GM12891 (cell line): ENCODE results near the gene SLC8A1.

Experiments
- DNase-seq: peaks from one replicate; pipeline ENCODE4 v3.0.0; 2011; ENCODE audit warnings: low spot score; ENCODE audit not compliant: insufficient read length
- FAIRE-seq: peaks from 2 replicates; lab custom pipeline; 2011; peaks lifted over from hg19 to GRCh38; lab: Jason Lieb, UNC
- PAX5 ChIP-seq: IDR thresholded peaks from 2 replicates; pipeline ENCODE4 v1.6.1; 2011; ENCODE audit warnings: low read length, moderate library complexity, mild to moderate bottlenecking; ENCODE audit not compliant: insufficient read depth, severe bottlenecking
- POLR2A ChIP-seq: IDR thresholded peaks from 2 replicates; pipeline ENCODE4 v1.6.1; 2011; ENCODE audit warnings: low read depth, low read length, control low read depth
- POLR2AphosphoS5 ChIP-seq: IDR thresholded peaks from 2 replicates; pipeline ENCODE4 v1.6.1; 2011; ENCODE audit warnings: low read depth, low read length, control low read depth
- POU2F2 ChIP-seq: IDR thresholded peaks from 2 replicates; pipeline ENCODE4 v1.6.1; 2011; ENCODE audit warnings: low read depth, mild to moderate bottlenecking, control low read depth, low read length, moderate library complexity
- SPI1 ChIP-seq: IDR thresholded peaks from 2 replicates; pipeline ENCODE4 v1.6.1; 2011; ENCODE audit warnings: low read depth, low read length, control low read depth
- TAF1 ChIP-seq: IDR thresholded peaks from 2 replicates; pipeline ENCODE4 v1.6.1; 2011; ENCODE audit warnings: low read depth, low read length, control low read depth

SLC8A1 gene

DNA sequence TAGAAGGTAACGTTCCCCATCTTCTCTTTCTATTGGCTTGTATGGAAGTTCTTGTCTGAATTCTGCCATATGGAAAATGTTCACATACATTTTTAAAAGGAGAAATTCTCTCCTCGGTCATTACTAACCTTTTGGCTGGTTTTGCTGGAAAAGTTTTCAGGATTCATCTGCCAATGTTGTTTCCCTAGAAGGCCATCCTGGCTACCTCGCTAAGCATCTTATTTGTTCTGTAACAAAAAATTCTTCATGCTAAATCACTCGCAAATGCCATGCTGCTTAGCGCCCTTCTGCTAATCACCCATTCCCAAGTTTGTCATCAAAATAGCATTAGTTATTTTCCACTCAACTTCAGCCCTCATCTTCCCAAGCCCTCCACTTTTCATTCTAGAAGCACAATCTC lies 262.0 kb downstream of the SLC8A1 start:
- no peak for FAIRE-seq
- TF ChIP-seq TAF1 (no peak), PAX5 (no peak)
- DNase-seq = no peak

DNA sequence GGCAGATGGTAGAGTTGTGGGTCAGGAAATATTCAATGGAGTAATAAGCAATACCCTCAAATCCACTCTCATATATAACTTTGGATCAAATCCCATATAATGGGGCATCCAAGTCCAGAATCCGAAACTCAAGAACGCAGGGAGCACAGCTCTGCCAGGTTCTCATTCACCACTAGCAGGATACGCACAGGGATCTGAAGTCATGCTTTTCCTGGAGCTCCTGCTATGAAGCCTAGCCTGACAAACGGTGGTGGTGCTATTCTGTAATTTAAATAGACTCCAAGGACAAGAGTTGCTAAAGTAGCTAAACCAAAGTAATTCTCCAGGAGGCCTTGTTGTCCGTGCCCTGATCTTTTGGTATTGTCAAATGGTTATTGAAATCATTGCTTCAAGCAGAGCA lies 264.8 kb downstream of the SLC8A1 start:
- no peak for FAIRE-seq
- no peak for TF ChIP-seq TAF1
- TF ChIP-seq PAX5 = no peak
- no peak for TF ChIP-seq POLR2A
- no peak for TF ChIP-seq POU2F2
- TF ChIP-seq POLR2AphosphoS5 = no peak
- TF ChIP-seq SPI1 = no peak
- DNase-seq = no peak

DNA sequence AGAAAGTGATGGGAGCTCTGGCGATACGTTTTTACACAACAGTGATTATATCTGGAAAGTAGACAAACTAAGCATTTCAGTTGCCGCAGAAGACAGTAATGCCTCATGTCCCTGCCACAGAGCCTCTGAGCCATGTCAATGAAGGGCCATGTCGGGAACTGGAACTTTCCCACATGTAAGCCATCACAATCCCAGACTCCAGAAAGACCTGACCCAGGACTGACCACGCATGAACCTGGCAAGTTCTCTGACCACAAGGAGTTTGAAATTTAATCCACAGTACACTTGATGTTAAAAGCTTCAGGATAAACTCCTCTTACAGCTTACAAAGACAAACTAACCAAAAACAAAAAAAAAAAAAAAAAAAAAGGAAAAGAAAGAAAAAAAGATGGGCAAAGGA lies 267.3 kb downstream of the SLC8A1 start:
- no peak for TF ChIP-seq POLR2AphosphoS5
- no peak for TF ChIP-seq PAX5
- TF ChIP-seq POU2F2 = no peak
- TF ChIP-seq POLR2A = no peak
- TF ChIP-seq SPI1 = no peak
- no peak for TF ChIP-seq TAF1
- FAIRE-seq = no peak
- no peak for DNase-seq

DNA sequence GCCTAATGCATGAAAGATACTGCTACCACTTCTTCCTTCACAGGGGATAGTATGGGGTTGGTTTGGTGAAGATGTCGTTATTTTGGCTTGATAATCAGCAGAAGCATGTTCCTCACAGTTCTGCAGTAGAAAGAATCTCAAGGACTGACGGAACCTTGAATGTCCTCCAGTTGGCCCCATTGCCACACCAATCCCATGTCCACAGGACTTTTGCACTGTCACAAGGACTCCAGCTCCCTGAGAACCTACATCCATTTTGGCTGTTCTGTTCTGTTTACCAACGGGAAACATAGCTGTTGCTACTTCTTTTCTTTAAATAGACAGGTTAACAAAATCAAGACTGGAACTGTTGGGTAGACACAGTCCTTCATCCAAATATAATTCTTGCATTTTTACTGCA lies 270.0 kb downstream of the SLC8A1 start:
- DNase-seq (no peak), FAIRE-seq (no peak)
- TF ChIP-seq TAF1 (no peak), PAX5 (no peak), POLR2AphosphoS5 (no peak), POU2F2 (no peak), SPI1 (no peak), POLR2A (no peak)

DNA sequence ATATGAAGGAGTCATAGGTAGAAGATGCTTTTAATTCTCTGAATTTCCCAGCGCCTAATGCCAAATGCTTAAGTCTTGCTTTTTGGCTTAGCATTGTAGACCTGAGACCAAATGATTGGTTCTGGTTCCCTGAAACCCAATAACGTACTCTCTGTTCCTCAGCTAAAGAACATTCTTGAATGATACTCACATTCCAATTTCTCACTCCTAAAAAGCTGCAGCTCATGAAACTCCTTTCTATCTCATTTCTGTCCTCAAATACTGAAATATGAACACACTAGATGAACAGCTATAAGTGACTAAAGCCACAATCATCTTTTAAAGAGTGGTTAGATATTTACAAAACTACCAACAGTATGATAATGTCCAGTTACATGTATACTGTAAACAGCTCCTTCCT lies 272.1 kb downstream of the SLC8A1 start:
- no peak for TF ChIP-seq SPI1
- TF ChIP-seq POLR2AphosphoS5 = no peak
- TF ChIP-seq PAX5 = no peak
- no peak for TF ChIP-seq POU2F2
- TF ChIP-seq TAF1 = no peak
- TF ChIP-seq POLR2A = no peak
- FAIRE-seq (no peak), DNase-seq (no peak)

DNA sequence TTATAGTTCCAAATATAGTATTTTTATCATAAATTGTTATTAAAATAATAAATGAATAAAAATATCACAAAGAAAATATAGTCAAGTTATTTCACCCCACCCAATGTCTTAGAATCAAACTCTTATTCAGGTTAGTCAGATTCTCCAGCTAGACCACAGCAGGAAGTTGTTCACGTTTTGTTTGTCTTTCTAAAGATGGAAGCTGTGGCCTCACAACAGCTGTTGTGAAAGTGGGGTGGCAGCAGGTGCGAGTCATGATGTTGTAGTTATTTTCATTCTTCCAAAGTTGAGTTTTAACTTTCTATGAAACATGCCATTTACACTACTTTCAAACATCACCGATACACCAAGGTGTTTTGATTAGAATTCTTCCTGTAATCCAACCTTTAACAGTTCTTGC lies 272.9 kb downstream of the SLC8A1 start:
- no peak for FAIRE-seq

DNA sequence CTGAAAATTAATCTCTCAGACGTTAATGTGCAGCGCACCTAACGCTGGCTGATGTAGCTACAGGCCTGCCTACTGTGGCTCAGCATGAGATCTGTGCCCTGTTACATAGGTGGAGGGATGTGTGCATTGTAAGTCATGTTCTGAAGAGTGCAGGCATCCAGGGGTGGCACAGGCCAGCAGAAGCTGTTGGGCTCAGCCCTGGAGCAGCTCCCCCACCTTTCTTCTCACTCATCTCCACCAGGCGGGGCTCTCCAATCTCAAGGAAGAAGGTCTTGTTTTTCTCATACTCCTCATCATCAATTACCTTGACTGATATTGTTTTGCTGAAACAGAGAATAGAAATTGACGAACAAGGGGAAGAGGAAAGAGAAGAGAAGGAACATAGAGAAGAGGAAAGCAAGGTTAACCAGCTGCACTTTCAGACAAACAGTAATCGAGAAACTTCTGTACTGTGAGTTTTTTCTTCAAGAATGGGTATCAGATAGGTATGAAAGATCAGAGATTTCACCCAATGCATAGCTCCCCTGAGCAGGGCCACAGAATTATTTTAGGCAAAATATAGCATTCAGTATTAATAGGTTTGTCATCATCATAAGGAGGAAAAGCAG lies 273.6 kb downstream of the SLC8A1 start:
- FAIRE-seq (no peak), DNase-seq (no peak)
- TF ChIP-seq POLR2A (no peak), SPI1 (no peak)

More for the DNA sequence above, 272.9 kb downstream of the SLC8A1 start:
- TF ChIP-seq TAF1 = no peak
- TF ChIP-seq PAX5 = no peak
- TF ChIP-seq POU2F2 = no peak
- no peak for TF ChIP-seq POLR2AphosphoS5
- TF ChIP-seq POLR2A = no peak
- no peak for TF ChIP-seq SPI1
- DNase-seq = no peak

DNA sequence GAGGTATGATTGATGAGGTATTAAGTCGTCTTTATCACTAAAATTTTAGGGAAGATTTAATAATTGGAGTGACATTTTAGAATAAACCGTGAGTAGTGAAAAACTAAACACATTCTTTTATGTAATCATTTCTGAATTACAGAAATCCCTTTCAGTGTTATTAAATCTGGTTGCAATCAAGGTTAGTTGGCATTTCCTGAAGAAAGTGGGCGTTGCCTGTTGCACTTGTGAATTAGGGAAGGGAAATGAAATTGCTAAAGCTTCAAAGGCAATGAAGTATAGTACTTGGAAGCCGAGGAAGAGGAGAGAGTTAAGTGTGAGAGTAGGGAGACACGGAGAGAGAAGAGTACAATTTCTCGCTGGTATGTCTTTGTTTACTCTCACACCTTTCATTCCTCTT lies 274.5 kb downstream of the SLC8A1 start:
- TF ChIP-seq POLR2AphosphoS5 (no peak), TAF1 (no peak), POLR2A (no peak), SPI1 (no peak), PAX5 (no peak), POU2F2 (no peak)
- DNase-seq = no peak
- no peak for FAIRE-seq

DNA sequence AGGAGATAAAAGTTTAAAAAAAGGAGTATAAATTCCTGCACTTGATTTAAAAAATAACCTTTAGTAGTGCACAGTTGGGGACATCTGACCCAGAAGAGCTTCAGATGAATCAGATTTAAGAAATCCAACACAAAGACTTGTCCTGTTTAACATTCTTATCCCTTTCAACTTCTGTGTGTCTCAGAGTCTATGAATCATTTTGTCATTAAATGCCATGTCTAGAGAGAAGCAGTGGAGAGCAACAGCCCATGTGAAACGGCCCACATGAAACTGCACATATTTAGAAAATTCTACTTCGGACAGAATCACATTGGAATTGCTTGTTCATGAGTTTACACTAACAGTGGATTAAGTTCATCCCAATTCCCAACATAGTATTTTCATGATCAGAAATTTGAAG lies 278.6 kb downstream of the SLC8A1 start:
- FAIRE-seq (no peak), DNase-seq (no peak)
- TF ChIP-seq POU2F2 = no peak
- TF ChIP-seq SPI1 = no peak
- no peak for TF ChIP-seq TAF1
- no peak for TF ChIP-seq POLR2AphosphoS5
- no peak for TF ChIP-seq POLR2A
- TF ChIP-seq PAX5 = no peak

DNA sequence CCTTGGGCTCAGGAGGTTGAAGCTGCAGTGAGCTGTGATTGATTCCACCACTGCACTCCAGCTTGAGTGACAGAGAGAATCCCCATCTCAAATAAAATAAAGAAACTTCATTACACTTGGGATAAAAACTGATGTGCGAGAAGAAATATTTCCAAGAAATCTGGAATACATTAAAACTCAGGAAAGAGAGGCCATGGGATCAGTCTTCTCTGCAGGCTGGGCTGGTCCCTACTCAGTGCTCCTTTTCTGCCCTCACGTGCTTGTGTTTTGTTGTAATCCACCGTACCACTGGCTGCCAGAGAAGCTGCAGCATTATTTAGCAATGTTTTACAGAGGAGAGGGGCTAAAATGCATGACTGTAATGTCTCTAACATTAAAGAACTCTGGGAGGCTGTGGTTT lies 282.0 kb downstream of the SLC8A1 start:
- TF ChIP-seq POLR2AphosphoS5 = no peak
- no peak for TF ChIP-seq SPI1
- no peak for TF ChIP-seq PAX5
- no peak for TF ChIP-seq TAF1
- no peak for TF ChIP-seq POLR2A
- no peak for TF ChIP-seq POU2F2
- DNase-seq (no peak), FAIRE-seq (no peak)

DNA sequence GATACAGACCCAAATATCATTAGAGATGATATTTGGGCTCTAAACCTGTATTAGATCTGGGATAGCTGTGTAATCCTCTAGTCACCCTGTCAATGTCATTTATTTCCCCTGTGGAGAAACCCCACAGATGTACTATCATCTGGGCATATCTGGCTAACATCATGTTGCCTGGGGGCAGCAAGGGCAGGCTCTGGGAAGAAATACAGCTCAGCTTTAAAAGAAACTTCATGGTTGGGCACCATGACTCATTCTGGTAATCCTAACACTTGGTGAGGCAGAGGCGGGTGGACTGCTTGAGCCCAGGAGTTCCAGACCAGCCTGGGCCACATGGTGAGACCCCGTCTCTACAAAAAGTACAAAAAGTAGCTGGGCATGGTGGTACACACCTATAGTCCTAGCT lies 282.5 kb downstream of the SLC8A1 start:
- DNase-seq (no peak), FAIRE-seq (no peak)
- no peak for TF ChIP-seq POLR2AphosphoS5
- TF ChIP-seq PAX5 = no peak

DNA sequence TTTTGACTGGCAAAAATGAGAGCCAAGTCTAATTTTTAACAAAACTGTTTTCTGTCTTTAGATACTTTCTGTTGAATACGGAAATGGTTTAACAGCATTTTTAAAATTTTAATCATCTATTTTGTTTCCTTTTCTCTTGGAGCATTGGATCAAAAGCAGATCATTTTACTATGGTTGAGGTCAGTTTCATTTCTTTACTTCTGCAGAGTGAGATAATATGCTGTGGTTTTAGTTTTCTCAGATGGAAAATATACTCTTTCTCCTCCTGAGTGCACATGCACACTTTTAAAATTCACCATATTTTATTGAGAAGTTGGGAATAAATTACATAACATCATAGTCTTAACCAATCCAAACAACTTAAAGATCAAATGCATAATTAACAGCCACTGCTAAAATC lies 283.3 kb downstream of the SLC8A1 start:
- TF ChIP-seq SPI1 (no peak), POLR2AphosphoS5 (no peak), POLR2A (no peak), PAX5 (no peak), POU2F2 (no peak), TAF1 (no peak)
- no peak for DNase-seq
- no peak for FAIRE-seq
